Parathyroid adenoma (tissue), 2 donors: ENCODE measurements around the gene ARMC12.
A peak's percentile ranks its signal among the peaks of the same experiment; 100 is the strongest.

Experiments used
- H2AFZ ChIP-seq: fragments of 300-600 bp; sonication (generic); one replicate; pipeline ENCODE4 v1.7.0; 2017; ENCODE audit warnings: antibody characterized with exemption, mild to moderate bottlenecking
- H3K27ac ChIP-seq: fragments of 300-600 bp; sonication (generic); one replicate; pipeline ENCODE4 v1.7.0; 2017
- H3K27me3 ChIP-seq: fragments of 300-600 bp; sonication (generic); one replicate; pipeline ENCODE4 v1.7.0; 2017; ENCODE audit warnings: low read length; ENCODE audit not compliant: control insufficient read depth, insufficient read depth
- H3K36me3 ChIP-seq: fragments of 300-600 bp; sonication (generic); one replicate; pipeline ENCODE4 v1.7.0; 2017; ENCODE audit warnings: low read length; ENCODE audit not compliant: control insufficient read depth, insufficient read depth
- H3K4me1 ChIP-seq: fragments of 300-600 bp; sonication (generic); one replicate; pipeline ENCODE4 v1.7.0; 2017; ENCODE audit warnings: control low read depth
- H3K4me2 ChIP-seq: fragments of 300-600 bp; sonication (generic); one replicate; pipeline ENCODE4 v1.7.0; 2017; ENCODE audit warnings: low read length
- H3K4me3 ChIP-seq: fragments of 300-600 bp; sonication (generic); one replicate; pipeline ENCODE4 v1.7.0; 2017; ENCODE audit warnings: low read depth, low read length
- H3K79me2 ChIP-seq: fragments of 300-600 bp; sonication (generic); one replicate; pipeline ENCODE4 v1.7.0; 2017; ENCODE audit warnings: control low read depth
- H3K9ac ChIP-seq: fragments of 300-600 bp; sonication (generic); one replicate; pipeline ENCODE4 v1.7.0; 2017; ENCODE audit warnings: mild to moderate bottlenecking
- H3K9me3 ChIP-seq: fragments of 300-600 bp; sonication (generic); one replicate; pipeline ENCODE4 v1.7.0; 2017; ENCODE audit warnings: low read length; ENCODE audit not compliant: control insufficient read depth
- TF ChIP-seq, protein P1 (sequence below): fragments of 300-600 bp; sonication (generic); IDR thresholded peaks from one replicate; pipeline ENCODE4 v1.7.0; 2017; ENCODE audit warnings: antibody characterized with exemption, mild to moderate bottlenecking
- donor health status: primary hyperparathyroidism.

ARMC12 gene

DNA sequence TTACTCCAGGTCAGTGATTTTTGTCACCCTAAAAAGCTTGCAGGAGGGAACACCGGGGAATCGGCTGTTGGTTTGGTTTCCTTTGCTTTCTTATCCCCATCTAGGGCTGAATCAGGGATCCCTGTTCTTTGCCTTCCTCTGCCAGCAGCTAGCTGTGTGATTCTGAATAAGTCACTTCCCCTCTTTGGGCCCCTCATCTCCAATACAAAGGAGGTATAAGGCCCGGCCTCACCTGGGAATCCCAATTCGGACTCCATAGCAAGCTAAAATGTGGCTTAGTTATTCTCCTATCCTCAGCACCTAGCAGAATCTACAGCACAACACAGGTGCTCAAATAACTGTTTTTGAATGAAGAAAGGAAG is 18.5 kb upstream of the ARMC12 start:
- Histone ChIP-seq H2AFZ (peak overlapping the region; percentile 16), H3K4me2 (no peak overlapping the region), H3K4me1 (peaks cover 12% of the 10 kb centered on the region), H3K4me3 (no peak overlapping the region), H3K36me3 (no peaks in the 10 kb centered on the region), H3K79me2 (no peaks in the 10 kb centered on the region), H3K27me3 (no peaks in the 10 kb centered on the region), H3K9me3 (no peaks in the 10 kb centered on the region), H3K9ac (no peak overlapping the region), H3K27ac (no peak overlapping the region)
- TF ChIP-seq, protein P1, sequence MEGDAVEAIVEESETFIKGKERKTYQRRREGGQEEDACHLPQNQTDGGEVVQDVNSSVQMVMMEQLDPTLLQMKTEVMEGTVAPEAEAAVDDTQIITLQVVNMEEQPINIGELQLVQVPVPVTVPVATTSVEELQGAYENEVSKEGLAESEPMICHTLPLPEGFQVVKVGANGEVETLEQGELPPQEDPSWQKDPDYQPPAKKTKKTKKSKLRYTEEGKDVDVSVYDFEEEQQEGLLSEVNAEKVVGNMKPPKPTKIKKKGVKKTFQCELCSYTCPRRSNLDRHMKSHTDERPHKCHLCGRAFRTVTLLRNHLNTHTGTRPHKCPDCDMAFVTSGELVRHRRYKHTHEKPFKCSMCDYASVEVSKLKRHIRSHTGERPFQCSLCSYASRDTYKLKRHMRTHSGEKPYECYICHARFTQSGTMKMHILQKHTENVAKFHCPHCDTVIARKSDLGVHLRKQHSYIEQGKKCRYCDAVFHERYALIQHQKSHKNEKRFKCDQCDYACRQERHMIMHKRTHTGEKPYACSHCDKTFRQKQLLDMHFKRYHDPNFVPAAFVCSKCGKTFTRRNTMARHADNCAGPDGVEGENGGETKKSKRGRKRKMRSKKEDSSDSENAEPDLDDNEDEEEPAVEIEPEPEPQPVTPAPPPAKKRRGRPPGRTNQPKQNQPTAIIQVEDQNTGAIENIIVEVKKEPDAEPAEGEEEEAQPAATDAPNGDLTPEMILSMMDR = no peak

- Histone ChIP-seq H3K27me3 (no peaks in the 10 kb centered on the region), H3K36me3 (no peaks in the 10 kb centered on the region), H3K4me1 (peaks cover 12% of the 10 kb centered on the region), H3K4me2 (no peak overlapping the region), H2AFZ (peak overlapping the region; percentile 16), H3K9ac (no peak overlapping the region), H3K79me2 (no peaks in the 10 kb centered on the region), H3K9me3 (no peaks in the 10 kb centered on the region), H3K27ac (peak overlapping the region; percentile 16), H3K4me3 (no peak overlapping the region)
- TF ChIP-seq, protein P1 = no peak
Measured at GRCh38 chr6:35718911-35719381, 17.9 kb upstream of the ARMC12 start.

DNA sequence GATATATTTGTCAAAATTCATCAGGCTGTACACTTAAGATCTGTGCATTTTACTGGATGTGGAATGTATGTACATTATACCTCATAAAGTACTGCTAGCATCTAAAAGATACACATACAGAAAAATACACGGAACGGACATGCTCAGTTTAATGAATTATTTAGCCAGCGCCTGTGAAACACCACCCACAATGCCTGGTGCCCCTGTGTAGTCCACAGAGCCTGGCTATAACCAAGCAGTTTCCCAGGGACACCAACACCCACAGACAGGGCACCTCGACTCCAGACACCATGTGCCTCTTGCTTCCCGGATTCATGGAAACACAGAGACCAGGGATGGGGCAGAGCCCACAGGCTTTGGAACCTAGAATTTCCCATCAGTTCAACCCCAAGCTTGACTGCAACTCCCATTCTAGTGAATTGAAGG is 17.4 kb upstream of the ARMC12 start:
- H3K9ac ChIP-seq = no peak overlapping the region

GRCh38 chr6:35719830-35720733 is 16.8 kb upstream of the ARMC12 start:
- H3K9me3 ChIP-seq = no peaks in the 10 kb centered on the region
- no peak overlapping the region for H3K4me3 ChIP-seq
- no peak overlapping the region for H3K9ac ChIP-seq
- no peak overlapping the region for H3K4me2 ChIP-seq
- H3K4me1 ChIP-seq = peaks cover 20% of the 10 kb centered on the region
- TF ChIP-seq, protein P1 = no peak
- H3K27me3 ChIP-seq = no peaks in the 10 kb centered on the region
- no peak overlapping the region for H2AFZ ChIP-seq
- H3K36me3 ChIP-seq = no peaks in the 10 kb centered on the region
- H3K27ac ChIP-seq = peak overlapping the region; percentile 16
- H3K79me2 ChIP-seq = no peaks in the 10 kb centered on the region

More for the DNA sequence above, 17.4 kb upstream of the ARMC12 start:
- Histone ChIP-seq H3K27me3 (no peaks in the 10 kb centered on the region), H3K4me3 (no peak overlapping the region), H3K79me2 (no peaks in the 10 kb centered on the region), H3K36me3 (no peaks in the 10 kb centered on the region), H2AFZ (no peak overlapping the region), H3K4me1 (peaks cover 17% of the 10 kb centered on the region), H3K27ac (peak overlapping the region; percentile 16), H3K4me2 (no peak overlapping the region), H3K9me3 (no peaks in the 10 kb centered on the region)
- TF ChIP-seq, protein P1 = no peak
